GM19025 (cell line): ENCODE results near the gene CACNA1H.

Source experiments
- ATAC-seq: cut with Tn5 transposase; IDR thresholded peaks from one replicate; pipeline ENCODE4 v1.9.1; 2021; ENCODE audit warnings: mild to moderate bottlenecking, low read depth, moderate library complexity; ENCODE audit not compliant: unreplicated experiment

Gene CACNA1H

GRCh38 chr16:1152651-1153259 lies at the start of gene CACNA1H:
Gene CACNA1H, plus strand, starts transcription at chr16:1153106. Its CDS starts 632 bp downstream, at chr16:1153738.
- ATAC-seq, result no peak

GRCh38 chr16:1103636-1103980 lies 49.3 kb upstream of the CACNA1H start:
- ATAC-seq, result no peak

- ATAC-seq, result no peak
These were observed 46.9 kb upstream of the CACNA1H start for GRCh38 chr16:1105888-1106620.

GRCh38 chr16:1106659-1107058 lies 46.2 kb upstream of the CACNA1H start:
- no peak for ATAC-seq

GRCh38 chr16:1107141-1107540 lies 45.8 kb upstream of the CACNA1H start:
- no peak for ATAC-seq

- no peak for ATAC-seq
These were observed 45.2 kb upstream of the CACNA1H start for GRCh38 chr16:1107731-1108130.

- ATAC-seq, result no peak
These were observed 44.3 kb upstream of the CACNA1H start for GRCh38 chr16:1108299-1109252.

- no peak for ATAC-seq
These were observed 43.3 kb upstream of the CACNA1H start for GRCh38 chr16:1109648-1110047.

GRCh38 chr16:1112506-1113184 lies 40.3 kb upstream of the CACNA1H start:
- ATAC-seq, result no peak

GRCh38 chr16:1113489-1113888 lies 39.4 kb upstream of the CACNA1H start:
- no peak for ATAC-seq

GRCh38 chr16:1113889-1114526 lies 38.9 kb upstream of the CACNA1H start:
- ATAC-seq, result no peak

- no peak for ATAC-seq
These were observed 36.2 kb upstream of the CACNA1H start for GRCh38 chr16:1116693-1117077.

- ATAC-seq, result no peak
These were observed 35.6 kb upstream of the CACNA1H start for GRCh38 chr16:1117176-1117900.

- ATAC-seq, result no peak
These were observed 35.0 kb upstream of the CACNA1H start for GRCh38 chr16:1117926-1118325.

- no peak for ATAC-seq
These were observed 33.8 kb upstream of the CACNA1H start for GRCh38 chr16:1119129-1119528.

- ATAC-seq, result no peak
These were observed 32.9 kb upstream of the CACNA1H start for GRCh38 chr16:1119766-1120576.

- no peak for ATAC-seq
These were observed 32.3 kb upstream of the CACNA1H start for GRCh38 chr16:1120577-1120941.

- ATAC-seq, result no peak
These were observed 31.9 kb upstream of the CACNA1H start for GRCh38 chr16:1121009-1121408.
